Fibroblast of lung (primary cell): ENCODE data around the gene PCDHB9.
"Not testable (repeated sequence)": the region's sequence is repeated elsewhere in the genome, so short reads cannot be mapped to it uniquely, and the experiment has no call there.

Experiments
- EZH2 ChIP-seq: IDR thresholded peaks from 2 replicates; pipeline ENCODE4 v1.5.1; 2012; ENCODE audit warnings: low read length, control low read depth, mild to moderate bottlenecking; ENCODE audit errors: missing control alignments
- TF ChIP-seq, protein P1 (sequence below), 2 donors: IDR thresholded peaks in 1 of 2; conservative IDR thresholded peaks in 1 of 2; 1 replicate in 1 of 2; 2 replicates in 1 of 2; pipeline ENCODE4 v1.5.1; 2011 to 2012; ENCODE audit warnings: low read length in 2 of 2, control low read depth in 1 of 2, inconsistent platforms in 1 of 2, low read depth in 1 of 2, mild to moderate bottlenecking in 1 of 2

DNA sequence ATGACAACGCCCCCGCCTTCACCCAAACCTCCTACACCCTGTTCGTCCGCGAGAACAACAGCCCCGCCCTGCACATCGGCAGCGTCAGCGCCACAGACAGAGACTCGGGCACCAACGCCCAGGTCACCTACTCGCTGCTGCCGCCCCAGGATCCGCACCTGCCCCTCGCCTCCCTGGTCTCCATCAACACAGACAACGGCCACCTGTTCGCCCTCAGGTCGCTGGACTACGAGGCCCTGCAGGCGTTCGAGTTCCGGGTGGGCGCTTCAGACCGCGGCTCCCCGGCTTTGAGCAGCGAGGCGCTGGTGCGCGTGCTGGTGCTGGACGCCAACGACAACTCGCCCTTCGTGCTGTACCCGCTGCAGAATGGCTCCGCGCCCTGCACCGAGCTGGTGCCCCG is 7.6 kb upstream of the PCDHB9 start:
- TF ChIP-seq EZH2, result not testable (repeated sequence)
- TF ChIP-seq, protein P1, sequence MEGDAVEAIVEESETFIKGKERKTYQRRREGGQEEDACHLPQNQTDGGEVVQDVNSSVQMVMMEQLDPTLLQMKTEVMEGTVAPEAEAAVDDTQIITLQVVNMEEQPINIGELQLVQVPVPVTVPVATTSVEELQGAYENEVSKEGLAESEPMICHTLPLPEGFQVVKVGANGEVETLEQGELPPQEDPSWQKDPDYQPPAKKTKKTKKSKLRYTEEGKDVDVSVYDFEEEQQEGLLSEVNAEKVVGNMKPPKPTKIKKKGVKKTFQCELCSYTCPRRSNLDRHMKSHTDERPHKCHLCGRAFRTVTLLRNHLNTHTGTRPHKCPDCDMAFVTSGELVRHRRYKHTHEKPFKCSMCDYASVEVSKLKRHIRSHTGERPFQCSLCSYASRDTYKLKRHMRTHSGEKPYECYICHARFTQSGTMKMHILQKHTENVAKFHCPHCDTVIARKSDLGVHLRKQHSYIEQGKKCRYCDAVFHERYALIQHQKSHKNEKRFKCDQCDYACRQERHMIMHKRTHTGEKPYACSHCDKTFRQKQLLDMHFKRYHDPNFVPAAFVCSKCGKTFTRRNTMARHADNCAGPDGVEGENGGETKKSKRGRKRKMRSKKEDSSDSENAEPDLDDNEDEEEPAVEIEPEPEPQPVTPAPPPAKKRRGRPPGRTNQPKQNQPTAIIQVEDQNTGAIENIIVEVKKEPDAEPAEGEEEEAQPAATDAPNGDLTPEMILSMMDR (conservative IDR thresholded peaks at IDR 0.05 in 1 of 2, IDR thresholded peaks at IDR 0.05 in 1 of 2; ENCODE audit: low read depth in 1 of 2, low read length in 2 of 2), result not testable (repeated sequence)
